ENCODE data around the gene SBNO1.
"Not testable (repeated sequence)": the region's sequence is repeated elsewhere in the genome, so short reads cannot be mapped to it uniquely, and the experiment has no call there.

Gene SBNO1

GRCh38 chr12:123364532-123365024 lies at the start of gene SBNO1:
TSS of gene SBNO1 (minus strand) at chr12:123364847. CDS start at chr12:123350441, 14,406 bp downstream.
- H3K27me3 ChIP-seq (ENCODE audit: control insufficient read depth in 5 of 5, insufficient read depth in 4 of 5, low read length in 5 of 5), result no peaks in the 10 kb centered on the region
- peak within 1 kb of the TSS; percentile 98 for H3K27ac ChIP-seq (ENCODE audit: low read depth, low read length)
- H3K9me3 ChIP-seq (ENCODE audit: control insufficient read depth in 5 of 5, low read length in 5 of 5), result no peaks in the 10 kb centered on the region
- peak within 1 kb of the TSS; percentile 68 to 93 (median 90) for H3K4me3 ChIP-seq (ENCODE audit: low read depth in 1 of 5, low read length in 5 of 5)
- H3K4me1 ChIP-seq (ENCODE audit: control insufficient read depth in 5 of 5, insufficient read depth in 5 of 5, low read length in 5 of 5), result peaks cover 0 to 28% (median 18%) of the 10 kb centered on the region in 5 donors
- H3K9ac ChIP-seq (ENCODE audit: low read length in 5 of 5), result peak within 1 kb of the TSS; percentile 88 to 92 (median 90)
- no peaks in the 10 kb centered on the region for H3K36me3 ChIP-seq (ENCODE audit: control insufficient read depth in 5 of 5, insufficient read depth in 5 of 5, low read length in 5 of 5)

GRCh38 chr12:123410041-123410412 lies 45.4 kb upstream of the SBNO1 start:
- Histone ChIP-seq H3K27ac (ENCODE audit: low read depth, low read length) (no peak overlapping the region), H3K36me3 (ENCODE audit: control insufficient read depth in 5 of 5, insufficient read depth in 5 of 5, low read length in 5 of 5) (peaks cover 0 to 45% (median 26%) of the 10 kb centered on the region in 5 donors), H3K4me1 (ENCODE audit: control insufficient read depth in 5 of 5, insufficient read depth in 5 of 5, low read length in 5 of 5) (no peaks in the 10 kb centered on the region), H3K9ac (ENCODE audit: low read length in 5 of 5) (no peak overlapping the region), H3K9me3 (ENCODE audit: control insufficient read depth in 5 of 5, low read length in 5 of 5) (no peaks in the 10 kb centered on the region), H3K27me3 (ENCODE audit: control insufficient read depth in 5 of 5, insufficient read depth in 4 of 5, low read length in 5 of 5) (no peaks in the 10 kb centered on the region), H3K4me3 (ENCODE audit: low read depth in 1 of 5, low read length in 5 of 5) (no peak overlapping the region)

- not testable (repeated sequence) for H3K27me3 ChIP-seq (ENCODE audit: control insufficient read depth in 5 of 5, insufficient read depth in 4 of 5, low read length in 5 of 5); H3K27ac ChIP-seq (ENCODE audit: low read depth, low read length); H3K9ac ChIP-seq (ENCODE audit: low read length in 5 of 5); H3K4me3 ChIP-seq (ENCODE audit: low read depth in 1 of 5, low read length in 5 of 5); H3K9me3 ChIP-seq (ENCODE audit: control insufficient read depth in 5 of 5, low read length in 5 of 5); H3K4me1 ChIP-seq (ENCODE audit: control insufficient read depth in 5 of 5, insufficient read depth in 5 of 5, low read length in 5 of 5)
- H3K36me3 ChIP-seq (ENCODE audit: control insufficient read depth in 5 of 5, insufficient read depth in 5 of 5, low read length in 5 of 5), result peaks cover 0 to 49% (median 32%) of the 10 kb centered on the region in 5 donors
Observed at GRCh38 chr12:123409284-123410040, 44.8 kb upstream of the SBNO1 start.

- not testable (repeated sequence) for H3K27me3 ChIP-seq (ENCODE audit: control insufficient read depth in 5 of 5, insufficient read depth in 4 of 5, low read length in 5 of 5); H3K27ac ChIP-seq (ENCODE audit: low read depth, low read length); H3K4me3 ChIP-seq (ENCODE audit: low read depth in 1 of 5, low read length in 5 of 5); H3K4me1 ChIP-seq (ENCODE audit: control insufficient read depth in 5 of 5, insufficient read depth in 5 of 5, low read length in 5 of 5); H3K9ac ChIP-seq (ENCODE audit: low read length in 5 of 5); H3K9me3 ChIP-seq (ENCODE audit: control insufficient read depth in 5 of 5, low read length in 5 of 5)
- peaks cover 0 to 57% (median 41%) of the 10 kb centered on the region in 5 donors for H3K36me3 ChIP-seq (ENCODE audit: control insufficient read depth in 5 of 5, insufficient read depth in 5 of 5, low read length in 5 of 5)
Observed at GRCh38 chr12:123408619-123409018, 44.0 kb upstream of the SBNO1 start.

GRCh38 chr12:123407934-123408333 lies 43.3 kb upstream of the SBNO1 start:
- not testable (repeated sequence) for H3K4me1 ChIP-seq (ENCODE audit: control insufficient read depth in 5 of 5, insufficient read depth in 5 of 5, low read length in 5 of 5); H3K9me3 ChIP-seq (ENCODE audit: control insufficient read depth in 5 of 5, low read length in 5 of 5); H3K27ac ChIP-seq (ENCODE audit: low read depth, low read length); H3K9ac ChIP-seq (ENCODE audit: low read length in 5 of 5); H3K4me3 ChIP-seq (ENCODE audit: low read depth in 1 of 5, low read length in 5 of 5); H3K27me3 ChIP-seq (ENCODE audit: control insufficient read depth in 5 of 5, insufficient read depth in 4 of 5, low read length in 5 of 5)
- H3K36me3 ChIP-seq (ENCODE audit: control insufficient read depth in 5 of 5, insufficient read depth in 5 of 5, low read length in 5 of 5), result peaks cover 0 to 64% (median 47%) of the 10 kb centered on the region in 5 donors

GRCh38 chr12:123407269-123407668 lies 42.6 kb upstream of the SBNO1 start:
- not testable (repeated sequence) for H3K27ac ChIP-seq (ENCODE audit: low read depth, low read length); H3K4me3 ChIP-seq (ENCODE audit: low read depth in 1 of 5, low read length in 5 of 5); H3K9ac ChIP-seq (ENCODE audit: low read length in 5 of 5); H3K9me3 ChIP-seq (ENCODE audit: control insufficient read depth in 5 of 5, low read length in 5 of 5); H3K4me1 ChIP-seq (ENCODE audit: control insufficient read depth in 5 of 5, insufficient read depth in 5 of 5, low read length in 5 of 5); H3K27me3 ChIP-seq (ENCODE audit: control insufficient read depth in 5 of 5, insufficient read depth in 4 of 5, low read length in 5 of 5)
- peaks cover 0 to 66% (median 50%) of the 10 kb centered on the region in 5 donors for H3K36me3 ChIP-seq (ENCODE audit: control insufficient read depth in 5 of 5, insufficient read depth in 5 of 5, low read length in 5 of 5)

GRCh38 chr12:123404581-123404980 lies 39.9 kb upstream of the SBNO1 start:
- Histone ChIP-seq H3K36me3 (ENCODE audit: control insufficient read depth in 5 of 5, insufficient read depth in 5 of 5, low read length in 5 of 5) (peaks cover 0 to 70% (median 55%) of the 10 kb centered on the region in 5 donors), H3K9ac (ENCODE audit: low read length in 5 of 5) (no peak overlapping the region), H3K4me1 (ENCODE audit: control insufficient read depth in 5 of 5, insufficient read depth in 5 of 5, low read length in 5 of 5) (no peaks in the 10 kb centered on the region), H3K27me3 (ENCODE audit: control insufficient read depth in 5 of 5, insufficient read depth in 4 of 5, low read length in 5 of 5) (no peaks in the 10 kb centered on the region), H3K27ac (ENCODE audit: low read depth, low read length) (no peak overlapping the region), H3K4me3 (ENCODE audit: low read depth in 1 of 5, low read length in 5 of 5) (no peak overlapping the region), H3K9me3 (ENCODE audit: control insufficient read depth in 5 of 5, low read length in 5 of 5) (no peaks in the 10 kb centered on the region)

- Histone ChIP-seq H3K4me3 (ENCODE audit: low read depth in 1 of 5, low read length in 5 of 5) (no peak overlapping the region), H3K4me1 (ENCODE audit: control insufficient read depth in 5 of 5, insufficient read depth in 5 of 5, low read length in 5 of 5) (peaks cover 4 to 13% (median 13%) of the 10 kb centered on the region in 5 donors), H3K27me3 (ENCODE audit: control insufficient read depth in 5 of 5, insufficient read depth in 4 of 5, low read length in 5 of 5) (no peaks in the 10 kb centered on the region), H3K9ac (ENCODE audit: low read length in 5 of 5) (no peak overlapping the region), H3K9me3 (ENCODE audit: control insufficient read depth in 5 of 5, low read length in 5 of 5) (no peaks in the 10 kb centered on the region), H3K36me3 (ENCODE audit: control insufficient read depth in 5 of 5, insufficient read depth in 5 of 5, low read length in 5 of 5) (peaks cover 0 to 76% (median 67%) of the 10 kb centered on the region in 5 donors), H3K27ac (ENCODE audit: low read depth, low read length) (no peak overlapping the region)
Observed at GRCh38 chr12:123401753-123402683, 37.4 kb upstream of the SBNO1 start.

GRCh38 chr12:123399255-123399617 lies 34.6 kb upstream of the SBNO1 start:
- Histone ChIP-seq H3K9ac (ENCODE audit: low read length in 5 of 5) (peak overlapping the region in 1 of 5 donors; percentile 16), H3K36me3 (ENCODE audit: control insufficient read depth in 5 of 5, insufficient read depth in 5 of 5, low read length in 5 of 5) (peaks cover 0 to 75% (median 68%) of the 10 kb centered on the region in 5 donors)

More at GRCh38 chr12:123399255-123399617, 34.6 kb upstream of the SBNO1 start:
- Histone ChIP-seq H3K27ac (ENCODE audit: low read depth, low read length) (no peak overlapping the region), H3K4me3 (ENCODE audit: low read depth in 1 of 5, low read length in 5 of 5) (no peak overlapping the region), H3K27me3 (ENCODE audit: control insufficient read depth in 5 of 5, insufficient read depth in 4 of 5, low read length in 5 of 5) (no peaks in the 10 kb centered on the region), H3K4me1 (ENCODE audit: control insufficient read depth in 5 of 5, insufficient read depth in 5 of 5, low read length in 5 of 5) (peaks cover 4 to 13% (median 13%) of the 10 kb centered on the region in 5 donors), H3K9me3 (ENCODE audit: control insufficient read depth in 5 of 5, low read length in 5 of 5) (no peaks in the 10 kb centered on the region)

All from subcutaneous abdominal adipose tissue (tissue), 5 donors.